Esophagus squamous epithelium (tissue), 5 donors: ENCODE measurements around the gene MXD3. TPM values are rescaled to one million over a fixed set of nuclear protein-coding genes. Genes with fewer than 3 reads are reported as not detected.

ENCODE experiments used
- DNase-seq: peaks from one replicate; lab custom pipeline; 2025; lab: John Stamatoyannopoulos, UW
- H3K27ac ChIP-seq, 4 donors: fragments of 200-600 bp; sonication (generic); one replicate each; pipeline ENCODE4 v1.5.1; 2016 to 2019; ENCODE audit warnings: mild to moderate bottlenecking in 1 of 4
- H3K27me3 ChIP-seq, 4 donors: fragments of 200-600 bp; sonication (generic); 1 replicate in 3 of 4; 2 replicates in 1 of 4; pipeline versions ENCODE4 v1.5.1 to v1.6.0; 2017 to 2021; ENCODE audit warnings: antibody characterized with exemption in 1 of 4
- H3K36me3 ChIP-seq, 3 donors: fragments of 200-600 bp; sonication (generic); one replicate each; pipeline ENCODE4 v1.5.1; 2016 to 2019
- H3K4me1 ChIP-seq, 3 donors: fragments of 200-600 bp; sonication (generic); one replicate each; pipeline ENCODE4 v1.5.1; 2017 to 2019
- H3K4me3 ChIP-seq, 4 donors: fragments of 200-600 bp; sonication (generic); 1 replicate in 3 of 4; 2 replicates in 1 of 4; pipeline ENCODE4 v1.5.1; 2016 to 2019; ENCODE audit warnings: mild to moderate bottlenecking in 2 of 4, moderate library complexity in 1 of 4
- H3K9me3 ChIP-seq, 3 donors: fragments of 200-600 bp; sonication (generic); one replicate each; pipeline ENCODE4 v1.5.1; 2016 to 2019
- POLR2A ChIP-seq, 4 donors: fragments of 450-650 bp; IDR thresholded peaks; one replicate each; pipeline ENCODE4 v1.6.1; 2017; ENCODE audit warnings: antibody characterized with exemption in 4 of 4, mild to moderate bottlenecking in 4 of 4, moderate library complexity in 3 of 4
- WGBS, 2 donors: methylation state at CpG; one replicate each; pipeline ENCODE4 v1.1.5; 2018; 5-methylcytosine and 5-hydroxymethylcytosine counted together
- intact Hi-C: fragments of 100-400 bp; cut with DNase I; formaldehyde crosslinking; loops from one replicate; pipeline ENCODE4 v1.15.0; 2022
- total RNA-seq, 4 donors: library from RNA; depleted of rRNA; stranded (reverse); fragments of >200 nt; gene quantifications; one replicate each; pipeline ENCODE4 v1.1.0, GENCODE V29; 2016
- TF ChIP-seq, protein P1 (sequence below), 6 experiments: fragments of 450-650 bp in 4 of 6; fragments of 200-600 bp in 2 of 6; sonication (generic) in 2 of 6; IDR thresholded peaks; one replicate each; pipeline ENCODE4 v1.5.1; 2016 to 2019; ENCODE audit warnings: antibody characterized with exemption in 6 of 6, mild to moderate bottlenecking in 4 of 6, moderate library complexity in 4 of 6
- donor health status: DM: yes; HTN: yes; CAD: no.

Gene MXD3
- total RNA-seq, 4 donors from 2014 or later: 7.4 to 15.3 (median 9.5) TPM

GRCh38 chr5:177303925-177304391 lies 7.7 kb downstream of the MXD3 start:
- TF ChIP-seq, protein P1, sequence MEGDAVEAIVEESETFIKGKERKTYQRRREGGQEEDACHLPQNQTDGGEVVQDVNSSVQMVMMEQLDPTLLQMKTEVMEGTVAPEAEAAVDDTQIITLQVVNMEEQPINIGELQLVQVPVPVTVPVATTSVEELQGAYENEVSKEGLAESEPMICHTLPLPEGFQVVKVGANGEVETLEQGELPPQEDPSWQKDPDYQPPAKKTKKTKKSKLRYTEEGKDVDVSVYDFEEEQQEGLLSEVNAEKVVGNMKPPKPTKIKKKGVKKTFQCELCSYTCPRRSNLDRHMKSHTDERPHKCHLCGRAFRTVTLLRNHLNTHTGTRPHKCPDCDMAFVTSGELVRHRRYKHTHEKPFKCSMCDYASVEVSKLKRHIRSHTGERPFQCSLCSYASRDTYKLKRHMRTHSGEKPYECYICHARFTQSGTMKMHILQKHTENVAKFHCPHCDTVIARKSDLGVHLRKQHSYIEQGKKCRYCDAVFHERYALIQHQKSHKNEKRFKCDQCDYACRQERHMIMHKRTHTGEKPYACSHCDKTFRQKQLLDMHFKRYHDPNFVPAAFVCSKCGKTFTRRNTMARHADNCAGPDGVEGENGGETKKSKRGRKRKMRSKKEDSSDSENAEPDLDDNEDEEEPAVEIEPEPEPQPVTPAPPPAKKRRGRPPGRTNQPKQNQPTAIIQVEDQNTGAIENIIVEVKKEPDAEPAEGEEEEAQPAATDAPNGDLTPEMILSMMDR (IDR thresholded peaks at IDR 0.05): no peak
- TF ChIP-seq POLR2A (IDR thresholded peaks at IDR 0.05): peak in 1 of 4 donors; percentile 1
- Histone ChIP-seq H3K4me1 (peaks cover 58 to 88% (median 58%) of the 10 kb centered on the region in 3 donors), H3K4me3 (peak overlapping the region; percentile 76 to 100 (median 95)), H3K27ac (peak overlapping the region; percentile 90 to 98 (median 92)), H3K27me3 (no peaks in the 10 kb centered on the region), H3K36me3 (peaks cover 5 to 44% (median 8%) of the 10 kb centered on the region in 3 donors), H3K9me3 (no peaks in the 10 kb centered on the region)
- no peak for DNase-seq
- intact Hi-C loops: no loop called here
- 0 to 4% methylated on average over 5 to 7 of the region's 25 CpGs for WGBS, 2 donors

GRCh38 chr5:177303121-177303924 lies 8.4 kb downstream of the MXD3 start, which contains the start of the genes PRELID1 and RAB24:
TSS of gene PRELID1 (plus strand) at chr5:177303799. CDS start at chr5:177303986, 187 bp downstream.
TSS of gene RAB24 (minus strand) at chr5:177303719. CDS start at chr5:177303288, 431 bp downstream.
- Histone ChIP-seq H3K9me3 (no peaks in the 10 kb centered on the region), H3K27ac (peak within 1 kb of the TSS; percentile 90 to 98 (median 92)), H3K27me3 (no peaks in the 10 kb centered on the region), H3K4me1 (peaks cover 58 to 85% (median 58%) of the 10 kb centered on the region in 3 donors), H3K36me3 (peaks cover 5 to 45% (median 8%) of the 10 kb centered on the region in 3 donors), H3K4me3 (peak within 1 kb of the TSS; percentile 76 to 100 (median 95))
- intact Hi-C loops: no loop called here
- WGBS, 2 donors: 0% methylated on average over 4 of the region's 100 CpGs; no CpG with 5 or more reads in 1 of the 2 donors
- DNase-seq: no peak
- peak in 3 of 4 donors; percentile 55 to 79 (median 74) for TF ChIP-seq POLR2A (IDR thresholded peaks at IDR 0.05)
- TF ChIP-seq, protein P1 (IDR thresholded peaks at IDR 0.05): peak in 2 of 6 experiments; percentile 15 to 25

DNA sequence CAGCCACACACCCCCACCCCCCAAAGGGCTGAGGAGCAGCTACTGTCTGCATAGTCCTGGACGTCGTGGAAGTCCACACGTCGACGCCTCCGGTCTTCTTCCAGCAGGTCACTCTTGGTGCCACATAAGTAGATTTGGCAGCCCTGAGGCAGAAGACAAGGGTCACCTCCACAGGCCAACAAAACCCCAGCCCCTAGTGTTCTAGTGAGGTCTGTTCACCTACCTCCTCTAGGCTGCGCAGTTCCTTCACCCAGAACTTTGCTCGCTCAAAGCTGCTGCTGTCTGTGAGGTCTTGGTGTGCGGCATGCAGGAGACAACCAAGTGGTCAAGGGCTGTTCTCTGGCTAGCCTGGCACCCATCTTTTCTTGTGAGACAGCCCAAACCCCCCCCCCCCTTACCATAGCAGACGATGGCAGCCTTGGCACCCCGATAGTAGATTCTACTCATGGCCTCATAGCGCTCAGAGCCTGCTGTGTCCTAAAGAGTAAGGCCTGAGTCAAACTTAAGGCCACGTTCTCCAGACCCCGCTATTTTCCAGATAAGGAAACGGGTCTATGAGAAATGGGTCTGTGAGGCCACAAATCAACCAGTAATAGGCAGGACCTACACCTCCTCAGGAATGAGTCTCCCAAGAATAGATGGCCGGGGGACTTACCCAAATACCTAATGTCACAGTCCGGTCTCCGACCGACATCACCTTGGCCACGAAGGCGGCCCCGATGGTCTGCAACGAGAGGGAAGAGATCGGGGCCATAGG lies 9.2 kb downstream of the MXD3 start:
- Histone ChIP-seq H3K9me3 (no peaks in the 10 kb centered on the region), H3K27ac (peak overlapping the region; percentile 90 to 98 (median 92)), H3K4me1 (peaks cover 58 to 80% (median 58%) of the 10 kb centered on the region in 3 donors), H3K27me3 (no peaks in the 10 kb centered on the region), H3K36me3 (peaks cover 5 to 44% (median 8%) of the 10 kb centered on the region in 3 donors), H3K4me3 (peak overlapping the region; percentile 76 to 100 (median 95))
- TF ChIP-seq, protein P1 (IDR thresholded peaks at IDR 0.05): peak in 1 of 6 experiments; percentile 14
- TF ChIP-seq POLR2A (IDR thresholded peaks at IDR 0.05): no peak
- DNase-seq: no peak
- 13% methylated on average over 17 of the region's 24 CpGs; no CpG with 5 or more reads in 1 of the 2 donors for WGBS, 2 donors
- intact Hi-C loops: no loop called here

DNA sequence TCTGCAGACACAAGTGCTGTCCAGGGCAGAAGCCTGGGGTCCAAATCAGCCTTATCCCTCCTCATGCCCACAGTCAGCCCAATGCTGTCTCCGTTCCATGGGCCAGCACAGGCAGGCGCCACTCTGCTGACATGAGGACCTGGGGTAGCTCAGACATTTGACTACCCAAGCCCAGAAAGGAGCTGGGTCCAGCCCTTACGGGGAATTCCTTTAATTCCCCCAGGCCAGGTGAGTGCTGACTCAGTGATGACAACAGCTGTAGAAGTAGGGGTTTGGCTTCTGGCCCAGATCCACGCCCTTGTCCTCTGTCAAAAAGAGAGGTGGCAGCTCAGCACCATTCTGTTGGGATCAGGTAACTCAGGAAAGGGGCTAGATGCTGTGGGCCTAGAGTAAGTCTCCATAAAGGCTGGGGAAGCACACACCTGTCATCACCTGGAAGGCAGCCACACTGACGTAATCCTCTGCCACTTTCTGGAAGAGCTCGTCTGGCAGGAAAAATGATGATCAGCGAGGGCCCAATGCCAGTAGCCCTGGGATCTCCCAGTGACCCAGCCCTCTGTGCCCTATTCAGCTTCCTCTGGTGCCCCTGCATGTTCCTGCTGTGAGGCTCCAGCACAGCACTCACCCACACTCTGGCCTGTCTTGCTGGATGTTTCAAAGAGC lies 10.1 kb downstream of the MXD3 start:
- intact Hi-C loops: no loop called here
- H3K9me3 ChIP-seq: no peaks in the 10 kb centered on the region

More for the DNA sequence above, 10.1 kb downstream of the MXD3 start:
- H3K4me1 ChIP-seq: peaks cover 57 to 74% (median 58%) of the 10 kb centered on the region in 3 donors
- H3K36me3 ChIP-seq: peaks cover 0 to 44% (median under 1%) of the 10 kb centered on the region in 3 donors
- DNase-seq: no peak
- no peaks in the 10 kb centered on the region for H3K27me3 ChIP-seq
- peak overlapping the region in 3 of 4 donors; percentile 76 to 100 (median 93) for H3K4me3 ChIP-seq
- TF ChIP-seq, protein P1 (IDR thresholded peaks at IDR 0.05): no peak
- no peak for TF ChIP-seq POLR2A (IDR thresholded peaks at IDR 0.05)
- 0 to 14% methylated on average over 2 to 6 of the region's 7 CpGs for WGBS, 2 donors
- H3K27ac ChIP-seq: peak overlapping the region; percentile 90 to 98 (median 92)
